ENCODE results near the gene FAM221B.

FAM221B gene, protein sequence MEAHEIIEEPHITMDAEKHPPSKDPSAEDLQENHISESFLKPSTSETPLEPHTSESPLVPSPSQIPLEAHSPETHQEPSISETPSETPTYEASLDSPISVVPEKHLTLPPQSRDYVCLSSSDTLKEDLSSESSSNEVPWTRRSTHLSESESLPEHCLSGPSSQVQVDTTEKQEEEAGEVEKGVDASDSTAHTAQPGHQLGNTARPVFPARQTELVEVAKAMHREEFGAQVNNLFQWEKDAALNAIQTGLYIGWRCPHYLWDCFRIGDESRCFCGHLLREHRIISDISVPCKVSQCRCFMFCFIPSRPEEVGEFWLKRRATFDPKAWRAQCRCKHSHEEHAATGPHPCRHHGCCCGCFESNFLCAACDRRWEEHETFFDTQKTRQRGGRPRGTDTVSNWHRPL

DNA sequence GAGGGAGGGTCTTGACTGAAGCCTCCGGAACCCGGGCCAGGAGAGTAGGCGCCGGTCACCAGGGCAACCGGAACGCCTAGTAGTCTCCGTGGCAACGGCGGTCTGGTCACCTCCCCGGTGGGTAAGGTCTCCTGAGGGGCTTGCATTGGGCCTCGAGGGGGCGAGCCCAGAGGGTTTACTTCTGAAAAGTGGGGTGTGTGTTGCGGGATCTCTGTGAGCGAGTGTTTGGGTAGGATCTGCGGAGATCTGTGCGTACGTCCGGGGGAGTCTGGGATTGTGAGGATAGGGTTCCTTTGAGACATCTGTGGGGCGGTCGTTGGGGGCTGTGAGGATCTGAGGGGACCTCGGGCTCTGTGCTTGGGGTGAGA is at the start of gene FAM221B:
FAM221B (minus strand) TSS at position 17 of the 368 bp plus-strand sequence. CDS start 2,571 bp downstream, outside the sequence.
- no peak for DNase-seq

DNA sequence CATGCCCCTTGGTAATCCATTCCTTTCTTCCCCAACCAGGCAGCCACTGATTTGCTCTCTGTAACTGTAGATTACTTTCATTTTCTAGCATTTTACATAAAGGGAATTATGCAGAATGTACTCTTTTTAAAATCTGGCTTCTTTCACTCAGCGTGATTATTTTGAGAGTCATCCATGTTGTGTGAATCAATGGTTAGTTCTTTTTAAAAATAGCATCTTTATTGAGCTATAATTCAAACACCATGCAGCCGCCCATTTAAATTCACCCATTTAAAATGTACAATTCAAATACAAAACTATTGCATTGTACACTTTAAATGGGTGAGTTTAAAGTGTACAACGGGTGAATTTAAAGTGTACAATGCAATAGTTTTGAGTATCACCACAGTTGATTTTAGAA is 44.0 kb upstream of the FAM221B start:
- DNase-seq = no peak

DNA sequence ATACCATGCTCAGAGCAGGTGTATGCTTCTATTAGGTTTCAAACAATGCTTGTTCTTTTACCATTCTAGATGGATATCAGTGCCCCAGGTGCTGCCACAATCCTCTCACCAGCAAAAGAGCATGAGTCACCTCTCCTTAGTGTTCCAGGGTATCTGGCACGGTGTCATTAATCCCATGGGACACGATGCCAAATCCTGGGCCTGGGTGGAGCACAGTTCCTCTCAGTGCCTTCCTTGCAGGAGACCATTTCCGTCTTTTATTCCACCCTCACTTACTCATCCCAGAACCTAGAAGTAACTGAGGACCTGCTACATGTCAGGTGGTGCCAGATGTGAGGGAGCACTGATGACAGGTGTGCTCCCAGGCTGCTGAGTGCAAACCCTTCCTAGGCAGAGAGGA is 43.0 kb upstream of the FAM221B start:
- no peak for DNase-seq

DNA sequence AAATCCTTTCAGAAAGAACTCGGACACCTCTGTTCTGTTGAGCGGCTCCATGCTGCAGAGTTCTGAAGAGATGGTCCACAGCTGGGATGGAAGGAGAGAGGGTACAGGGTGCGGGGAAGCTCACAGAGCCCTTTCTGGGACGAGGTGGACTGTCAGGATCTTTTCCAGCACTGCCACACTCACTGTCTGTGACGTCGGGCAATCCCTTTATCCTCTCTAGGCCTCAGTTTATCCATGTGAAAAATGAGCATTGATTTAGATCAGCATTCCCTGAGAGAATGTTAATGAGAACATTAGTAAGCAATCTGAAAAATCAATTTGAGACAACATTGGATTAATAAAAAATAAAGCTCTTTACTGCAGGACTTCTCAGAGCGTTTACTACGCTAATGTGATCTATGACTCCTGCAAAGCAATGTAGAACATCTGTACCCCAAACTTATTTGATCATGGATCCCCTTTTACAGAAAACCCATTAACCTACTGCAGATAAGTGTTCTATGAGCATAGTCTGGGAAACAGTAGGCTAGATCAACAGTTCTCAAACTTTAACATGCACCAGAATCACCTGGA is 41.9 kb upstream of the FAM221B start, which contains the start of gene OR13J1:
OR13J1 (minus strand) TSS at position 51 of the 573 bp plus-strand sequence; CDS start at position 51, 0 bp downstream.
- DNase-seq = no peak

DNA sequence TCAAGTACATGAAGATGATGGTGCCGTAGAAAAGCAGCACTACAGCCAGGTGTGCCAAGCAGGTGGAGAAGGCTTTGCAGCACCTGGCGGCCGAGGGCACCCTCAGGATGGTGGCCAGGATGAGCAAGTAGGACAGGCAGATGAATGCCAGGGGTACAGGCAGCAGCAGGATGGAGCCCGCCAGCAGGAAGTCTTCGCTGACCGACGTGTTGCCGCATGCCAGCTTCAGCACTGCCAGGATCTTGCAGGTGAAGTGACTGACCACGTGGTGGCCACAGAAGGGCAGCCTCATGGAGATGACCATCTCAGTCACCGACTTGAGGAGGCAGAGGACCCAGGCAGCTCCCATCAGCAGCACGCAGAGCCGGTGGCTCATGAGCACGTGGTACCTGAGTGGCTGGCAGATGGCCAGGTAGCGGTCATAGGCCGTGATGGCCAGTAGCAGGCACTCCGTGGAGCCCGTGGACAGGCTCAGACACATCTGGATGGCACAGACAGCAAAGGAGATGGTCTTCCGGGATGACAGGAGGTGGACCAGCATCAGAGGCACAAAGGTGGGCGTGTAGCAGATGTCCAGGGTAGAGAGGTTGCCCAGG is 41.2 kb upstream of the FAM221B start:
- DNase-seq = no peak

DNA sequence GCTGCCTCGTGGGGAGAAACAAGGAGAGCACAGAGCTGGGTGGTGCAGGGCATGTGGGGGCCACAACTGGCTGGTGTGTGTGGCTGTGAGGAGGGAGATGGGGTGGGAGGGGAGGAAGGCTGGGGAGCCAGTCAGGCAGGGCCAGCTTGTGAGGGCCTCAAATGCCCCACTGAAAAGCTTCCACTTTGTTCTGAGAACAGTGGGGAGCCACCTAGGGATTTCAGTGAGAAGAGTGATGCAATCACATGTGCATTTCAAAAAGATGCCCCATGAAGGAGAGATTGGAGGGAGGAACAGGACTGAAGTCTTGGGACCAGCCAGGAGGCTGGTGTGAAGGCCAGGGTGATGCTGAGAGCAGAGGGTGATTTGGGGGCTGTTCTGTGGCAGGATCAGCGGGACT is 40.4 kb upstream of the FAM221B start:
- DNase-seq = no peak

DNA sequence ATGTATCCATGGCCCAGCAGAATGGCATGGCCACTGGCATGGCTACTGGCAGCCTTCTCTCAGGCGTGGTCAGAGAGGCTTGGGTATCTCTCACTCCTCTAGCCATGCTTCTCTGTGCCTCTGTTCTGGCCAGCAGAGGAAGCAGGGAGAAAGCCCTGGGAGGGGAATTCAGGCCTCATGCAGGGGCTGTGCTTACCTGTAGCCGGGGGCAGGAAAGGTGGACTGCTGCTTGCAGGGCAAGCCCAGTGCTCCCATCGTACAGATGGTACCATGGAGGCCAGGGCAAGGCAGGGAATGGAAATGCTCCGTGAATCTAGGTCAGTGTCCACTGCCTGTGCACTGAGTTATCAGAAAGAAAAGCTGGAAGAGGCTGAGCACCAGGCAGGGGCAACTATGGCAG is 39.0 kb upstream of the FAM221B start:
- no peak for DNase-seq

DNA sequence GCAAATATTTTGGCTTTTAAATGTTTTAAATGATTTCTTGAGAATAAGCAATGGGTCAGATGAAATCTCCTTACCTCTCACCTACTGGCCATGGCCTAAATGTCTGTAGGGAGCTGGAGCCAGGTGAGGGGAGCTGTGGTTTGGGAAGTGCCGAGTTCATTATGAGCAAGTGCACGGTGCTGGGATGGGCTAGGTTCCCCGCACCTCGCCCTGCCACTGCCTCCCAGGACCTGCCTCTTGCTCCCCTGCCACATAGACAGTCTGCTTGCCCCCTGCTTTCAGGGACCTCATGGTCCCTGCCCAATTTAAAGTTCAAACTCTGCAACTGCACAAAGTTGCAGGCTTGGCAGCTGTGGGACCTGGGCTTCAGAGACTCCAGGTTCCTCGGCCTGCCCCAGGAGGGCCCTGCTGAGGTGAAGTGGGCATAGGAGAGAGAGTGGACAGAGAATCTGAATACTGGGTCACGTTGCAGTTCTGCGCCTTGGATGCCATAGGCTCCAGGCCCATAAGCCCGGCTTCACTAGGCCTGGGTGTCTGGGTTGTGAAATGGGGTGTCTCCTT is 36.2 kb upstream of the FAM221B start:
- no peak for DNase-seq

DNA sequence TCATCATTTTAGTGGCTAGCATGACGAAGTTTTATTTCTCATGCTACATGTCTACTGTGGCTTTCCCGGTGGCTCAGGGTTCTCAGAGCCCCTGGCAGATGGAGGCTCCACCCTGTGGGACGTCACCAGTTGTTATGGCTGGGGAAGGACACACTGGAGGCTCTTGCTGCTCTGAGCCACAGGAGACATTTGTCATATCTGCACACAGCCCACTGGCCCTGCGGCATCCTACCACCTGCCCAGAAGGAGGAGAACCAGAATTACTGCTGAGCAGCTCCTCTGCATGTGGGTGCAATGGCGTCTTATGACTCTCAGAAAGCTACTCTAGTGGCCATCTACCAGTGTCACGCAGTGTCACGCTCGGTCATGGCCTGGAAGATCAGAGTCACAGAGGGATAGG is 35.1 kb upstream of the FAM221B start:
- no peak for DNase-seq

DNA sequence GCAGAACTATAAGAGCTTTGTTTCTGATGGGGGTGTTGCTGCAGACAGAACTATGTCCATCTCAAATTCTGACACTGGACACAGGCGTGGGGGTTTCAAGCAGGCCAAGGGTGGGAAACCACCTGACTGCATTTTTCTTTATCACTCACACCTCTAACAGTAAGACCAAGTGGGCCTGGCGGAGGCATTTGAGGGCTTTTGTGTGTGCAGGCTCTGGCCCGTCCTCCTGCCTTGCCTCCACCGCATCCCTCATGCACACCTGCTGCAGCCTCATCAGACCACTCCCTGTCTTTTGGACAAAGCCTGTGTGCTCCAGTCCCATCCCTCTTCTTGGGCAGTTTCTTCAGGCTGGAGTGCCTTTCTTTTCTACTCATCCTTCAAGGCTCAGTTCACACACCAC is 33.8 kb upstream of the FAM221B start:
- DNase-seq = no peak

DNA sequence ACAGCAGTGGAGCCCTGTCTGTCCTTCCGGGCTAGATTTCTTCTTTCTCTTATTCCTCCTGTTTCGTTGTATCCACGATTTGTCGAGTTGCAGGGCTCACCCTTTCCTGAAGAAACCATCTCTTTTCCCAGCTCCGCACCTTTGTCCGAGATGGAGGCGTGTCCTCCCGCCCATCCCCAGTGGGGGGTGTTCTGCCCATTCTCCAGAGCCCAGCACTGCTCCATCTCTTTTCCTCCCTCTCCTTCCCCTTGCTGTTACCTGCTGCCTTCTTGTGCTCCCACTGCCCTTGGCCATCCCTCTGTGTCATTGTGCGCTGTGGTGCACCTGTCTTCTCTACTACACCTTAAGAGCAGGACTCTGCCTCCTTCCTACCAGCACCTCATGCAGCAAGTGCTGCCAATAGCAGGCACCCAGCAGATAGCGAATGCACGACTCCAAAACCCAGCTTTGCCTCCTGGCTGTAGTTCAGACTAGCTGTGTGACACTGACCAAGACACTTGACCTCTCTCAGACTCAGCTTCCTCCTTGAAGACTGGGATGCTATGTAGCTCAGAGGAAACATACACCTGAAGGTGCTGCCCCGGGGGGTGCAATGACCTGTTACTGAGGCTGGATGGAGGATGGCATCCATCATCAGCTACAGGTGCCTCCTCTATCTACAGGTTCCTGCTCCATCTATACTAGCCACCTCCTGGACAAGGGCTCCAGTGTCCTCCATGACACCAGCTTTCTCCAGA is 32.8 kb upstream of the FAM221B start:
- DNase-seq = no peak

DNA sequence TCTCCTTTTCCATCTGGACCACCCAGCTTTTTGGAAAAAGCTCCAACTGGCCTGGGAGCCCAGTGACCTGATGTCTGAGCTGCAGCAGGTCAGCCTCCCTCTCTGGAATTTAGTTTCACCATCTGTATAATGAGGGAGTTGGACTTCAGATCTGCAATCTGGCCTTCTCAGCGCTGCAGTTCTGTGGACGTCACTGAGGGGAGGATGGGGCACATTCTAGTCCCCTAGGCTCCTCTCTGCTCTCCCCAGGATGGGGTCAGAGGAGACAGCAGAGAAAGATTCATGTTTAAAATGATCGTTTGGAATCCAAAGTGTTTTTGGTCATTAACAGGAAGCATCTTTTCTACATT is 31.4 kb upstream of the FAM221B start:
- DNase-seq = no peak

DNA sequence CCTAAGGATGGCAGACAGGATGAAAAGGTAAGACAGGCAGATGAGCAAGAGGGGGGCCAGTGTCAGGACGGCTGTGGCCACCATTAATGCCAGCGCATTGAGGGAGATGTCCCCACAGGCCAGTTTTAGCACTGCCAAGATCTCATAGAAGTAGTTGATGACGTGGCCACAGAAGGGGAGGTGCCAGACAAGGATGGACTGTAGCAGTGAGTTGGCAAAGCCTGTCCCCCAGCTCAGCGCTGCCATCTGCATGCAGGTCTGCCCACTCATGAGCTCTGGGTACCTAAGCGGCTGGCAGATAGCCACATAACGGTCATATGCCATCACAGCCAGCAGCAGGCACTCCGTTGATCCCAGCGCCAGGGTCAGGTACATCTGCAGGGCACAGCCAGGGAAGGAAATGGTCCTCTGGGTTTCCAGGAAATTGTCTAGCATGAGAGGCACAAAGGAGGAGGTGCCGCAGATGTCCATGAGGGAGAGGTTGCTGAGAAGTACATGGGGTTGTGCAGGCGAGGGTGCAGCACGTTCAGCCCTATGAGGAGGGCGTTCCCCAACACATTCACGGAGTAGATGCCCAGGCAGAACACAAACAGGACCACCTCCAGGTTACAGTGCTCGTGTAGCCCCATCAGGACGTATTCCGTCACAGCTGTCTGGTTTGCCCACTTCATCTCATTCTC is 30.9 kb upstream of the FAM221B start:
- no peak for DNase-seq

DNA sequence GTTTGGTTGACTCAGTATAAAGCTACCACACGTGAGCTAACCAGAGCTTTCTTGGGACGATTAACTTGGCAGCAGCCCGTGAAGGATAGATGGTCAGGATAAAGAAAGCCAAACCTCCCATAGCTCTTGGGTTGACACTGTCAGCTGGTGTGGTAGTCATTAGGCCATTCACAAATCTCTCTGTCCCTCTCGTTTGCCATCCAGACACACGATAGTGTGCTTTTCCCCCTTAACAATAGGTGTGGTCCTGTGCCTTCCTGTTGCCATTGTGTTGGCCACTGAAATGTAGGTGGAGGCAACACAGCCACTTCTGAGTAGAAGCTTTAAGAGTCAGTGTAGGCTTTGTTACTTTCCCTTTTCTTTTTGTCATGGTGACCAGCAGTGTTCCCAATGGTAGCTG is 29.9 kb upstream of the FAM221B start:
- no peak for DNase-seq

DNA sequence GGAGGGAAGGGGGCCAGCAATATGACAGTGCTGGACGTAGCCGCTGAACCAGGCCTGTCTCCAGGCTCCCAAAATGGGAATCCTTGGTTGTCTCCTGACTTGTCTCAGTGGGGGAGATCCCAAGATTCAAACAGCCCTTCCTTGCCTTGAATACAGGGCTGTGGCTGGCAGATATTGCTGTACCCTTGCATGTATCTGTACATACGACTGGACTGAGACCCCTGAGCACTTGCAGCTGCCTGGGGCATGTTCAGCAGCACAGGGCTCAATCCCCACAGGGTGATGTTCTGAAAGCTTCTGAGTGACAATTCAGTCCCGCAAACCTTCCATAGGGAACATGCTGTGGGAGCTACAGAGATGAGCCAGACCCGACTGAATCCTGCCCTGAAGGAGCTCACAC is 28.4 kb upstream of the FAM221B start:
- no peak for DNase-seq

DNA sequence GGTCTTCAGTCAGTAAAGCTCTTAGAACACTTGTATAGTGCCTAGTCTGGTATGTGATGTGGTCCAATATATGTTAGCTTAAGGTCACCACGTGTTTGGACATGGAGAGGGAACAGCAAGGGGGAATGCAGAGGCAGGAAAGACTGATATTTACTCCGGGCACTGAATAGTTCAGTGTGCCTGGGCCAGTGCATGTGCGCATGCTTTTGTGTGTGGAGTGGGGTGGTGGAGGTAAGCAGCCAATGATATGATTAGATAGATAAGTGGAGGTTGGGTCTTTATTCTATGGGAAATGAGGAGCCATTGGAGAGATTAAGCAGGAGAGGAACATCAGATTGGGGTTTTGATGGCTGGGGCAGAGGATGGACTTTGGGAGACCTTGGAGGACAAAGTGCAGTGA is 27.7 kb upstream of the FAM221B start:
- no peak for DNase-seq

DNA sequence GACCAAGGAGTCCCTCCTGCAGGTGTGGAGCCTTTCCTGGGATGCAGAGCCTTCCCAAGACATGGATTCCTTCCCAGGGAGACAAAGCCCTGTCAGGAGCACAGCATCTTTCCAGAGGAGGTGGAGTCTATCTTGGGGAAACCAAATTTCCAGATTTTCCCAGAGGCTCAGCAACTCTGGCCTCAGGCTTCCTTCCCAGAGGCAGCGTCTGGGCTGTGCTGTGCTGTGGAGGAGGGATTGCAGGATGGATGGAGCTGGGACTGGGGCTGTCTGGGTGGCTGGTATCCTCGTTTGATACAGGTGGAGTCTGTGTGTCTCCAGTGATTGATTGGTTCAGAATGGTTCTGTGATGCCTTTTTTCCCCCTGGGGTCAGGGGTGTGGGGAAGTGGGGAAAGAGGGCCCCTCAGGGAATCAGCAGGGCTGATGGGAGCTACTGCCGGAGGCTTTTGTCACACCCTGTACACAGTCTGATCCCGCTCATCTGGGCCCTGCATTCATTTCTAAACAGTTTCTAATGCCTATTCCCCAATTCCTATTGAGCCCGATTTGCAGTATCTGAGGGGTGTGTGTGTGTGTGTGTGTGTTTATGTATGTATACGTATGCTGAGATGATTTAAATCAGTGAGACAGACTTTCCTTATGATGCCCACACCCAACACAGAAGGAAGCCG is 25.7 kb upstream of the FAM221B start:
- no peak for DNase-seq

DNA sequence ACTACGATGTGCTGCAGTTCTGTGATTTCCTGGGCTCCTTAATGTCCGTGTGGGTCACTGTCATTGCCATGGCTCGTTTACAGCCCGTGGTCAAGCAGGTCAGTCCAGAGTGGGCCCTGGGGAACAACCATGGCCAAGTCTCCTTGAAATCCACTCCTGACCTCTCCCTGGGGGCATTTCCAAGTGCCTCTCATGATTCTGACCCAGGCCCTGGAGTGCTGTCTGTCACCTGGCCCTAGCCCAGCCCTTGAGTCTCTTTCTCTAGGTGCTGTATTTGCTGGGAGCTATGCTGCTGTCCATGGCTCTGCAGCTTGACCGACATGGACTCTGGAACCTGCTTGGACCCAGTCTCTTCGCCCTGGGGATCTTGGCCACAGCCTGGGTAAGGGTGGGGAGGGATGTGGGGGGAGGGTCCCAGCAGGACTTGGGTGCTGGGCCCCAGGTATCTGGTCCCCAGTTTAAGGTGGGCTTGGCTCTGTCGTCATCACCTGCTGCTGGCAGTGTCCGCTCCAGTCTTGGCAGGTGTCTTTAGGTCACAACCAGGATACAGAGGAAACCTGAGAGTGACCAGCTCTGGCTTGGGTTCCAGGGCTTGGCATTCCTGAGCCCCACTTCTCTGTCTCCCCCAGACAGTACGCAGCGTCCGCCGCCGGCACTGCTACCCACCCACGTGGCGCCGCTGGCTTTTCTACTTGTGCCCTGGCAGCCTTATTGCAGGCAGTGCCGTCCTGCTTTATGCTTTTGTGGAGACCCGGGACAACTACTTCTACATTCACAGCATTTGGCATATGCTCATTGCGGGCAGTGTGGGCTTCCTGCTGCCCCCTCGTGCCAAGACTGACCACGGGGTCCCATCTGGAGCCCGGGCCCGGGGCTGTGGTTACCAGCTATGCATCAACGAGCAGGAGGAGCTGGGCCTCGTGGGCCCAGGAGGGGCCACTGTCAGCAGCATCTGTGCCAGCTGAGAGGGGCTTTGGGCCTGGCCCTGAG is 24.6 kb upstream of the FAM221B start:
- no peak for DNase-seq

DNA sequence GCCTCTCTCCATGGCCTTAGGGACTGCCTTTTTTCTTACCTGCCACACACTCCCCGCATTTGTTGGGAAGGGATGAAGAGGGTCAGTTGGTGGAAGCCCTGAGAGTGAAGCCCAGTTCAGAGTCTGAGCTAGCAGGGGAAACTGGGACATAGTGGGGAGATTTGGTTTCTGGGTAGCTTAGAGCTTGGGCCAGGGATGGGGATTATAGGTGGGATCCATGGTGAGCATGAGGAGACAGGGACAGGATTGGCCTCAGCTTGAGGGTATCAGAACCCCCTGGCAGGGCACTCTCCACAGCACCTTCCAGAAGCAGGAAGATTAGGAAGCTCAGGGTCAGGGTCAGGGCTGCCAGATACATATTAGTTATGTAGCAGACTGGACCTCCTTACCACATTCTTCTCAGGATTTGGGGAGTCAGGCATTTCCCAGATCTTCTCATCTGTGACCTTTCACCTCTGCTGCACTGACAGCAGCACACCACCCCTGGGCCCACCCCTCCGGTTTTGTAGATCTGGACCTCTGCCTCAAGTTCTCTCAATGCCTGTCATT is 23.8 kb upstream of the FAM221B start:
- DNase-seq = no peak

DNA sequence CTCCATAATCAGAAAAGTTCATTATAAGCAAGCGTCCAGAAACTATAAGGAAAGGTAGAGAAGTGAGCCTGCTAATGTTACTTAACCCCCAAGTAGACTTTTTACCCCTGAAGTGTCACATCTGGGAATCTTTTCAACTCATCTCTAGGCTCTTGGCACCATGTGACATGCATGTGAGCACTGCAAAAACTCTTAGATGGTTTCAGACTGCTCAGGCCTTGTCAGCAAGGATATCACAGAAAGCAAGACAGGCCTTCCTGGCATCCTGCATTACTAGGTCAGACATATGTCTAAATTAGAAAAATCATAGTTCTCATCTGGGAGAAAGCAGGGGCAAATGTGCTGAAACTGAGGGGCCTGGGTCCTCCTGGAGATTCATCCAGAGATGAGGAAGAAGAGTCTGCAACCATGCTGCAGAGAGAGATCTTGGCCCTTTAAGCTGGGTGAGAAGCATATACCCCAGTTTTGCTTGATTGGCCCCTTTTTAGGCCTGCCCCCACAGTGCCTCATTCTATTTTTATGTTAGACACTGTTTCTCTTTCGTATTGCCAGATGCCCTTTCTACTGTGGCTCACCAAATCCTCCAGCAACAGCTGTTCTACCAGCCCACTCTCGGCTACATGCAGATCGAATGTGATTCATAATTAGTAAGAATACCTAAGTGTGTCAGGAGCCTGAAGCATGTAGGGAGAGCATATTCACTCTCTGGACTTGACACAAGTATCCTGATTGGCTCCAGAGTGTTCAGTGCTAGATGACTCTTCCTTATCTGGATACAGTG is 19.4 kb upstream of the FAM221B start:
- DNase-seq = no peak
